Measurements from ENCODE around the gene RHOJ. TPM values are rescaled to one million over a fixed set of nuclear protein-coding genes. Genes with fewer than 3 reads are reported as not detected.
"Not testable (repeated sequence)": the region's sequence is repeated elsewhere in the genome, so short reads cannot be mapped to it uniquely, and the experiment has no call there.

Gene RHOJ
- total RNA-seq, 1 donor = 0.43 TPM

GRCh38 chr14:63297372-63298063 is 93.3 kb downstream of the RHOJ start:
- TF ChIP-seq CTCF (IDR thresholded peaks at IDR 0.05; ENCODE audit: insufficient read depth, low read depth, low read length) = no peak
- no peak overlapping the region for H3K4me3 ChIP-seq (ENCODE audit: low read depth, low read length)
- DNase-seq (ENCODE audit: low read depth) = no peak

GRCh38 chr14:63299351-63300110 is 95.3 kb downstream of the RHOJ start:
- no peak for DNase-seq (ENCODE audit: low read depth)
- no peak for TF ChIP-seq CTCF (IDR thresholded peaks at IDR 0.05; ENCODE audit: insufficient read depth, low read depth, low read length)

GRCh38 chr14:63300854-63301253 is 96.6 kb downstream of the RHOJ start:
- no peak for TF ChIP-seq CTCF (IDR thresholded peaks at IDR 0.05; ENCODE audit: insufficient read depth, low read depth, low read length)
- no peak for DNase-seq (ENCODE audit: low read depth)
- H3K4me3 ChIP-seq (ENCODE audit: low read depth, low read length) = no peak overlapping the region

More at GRCh38 chr14:63299351-63300110, 95.3 kb downstream of the RHOJ start:
- no peak overlapping the region for H3K4me3 ChIP-seq (ENCODE audit: low read depth, low read length)

- DNase-seq (ENCODE audit: low read depth) = no peak
- H3K4me3 ChIP-seq (ENCODE audit: low read depth, low read length) = no peak overlapping the region
- TF ChIP-seq CTCF (IDR thresholded peaks at IDR 0.05; ENCODE audit: insufficient read depth, low read depth, low read length) = no peak
Observed at GRCh38 chr14:63301891-63302534, 97.8 kb downstream of the RHOJ start.

GRCh38 chr14:63304429-63304828 is 100.2 kb downstream of the RHOJ start:
- DNase-seq (ENCODE audit: low read depth) = not testable (repeated sequence)

GRCh38 chr14:63308723-63309317 is 104.6 kb downstream of the RHOJ start:
- DNase-seq (ENCODE audit: low read depth) = peak; percentile 5
- H3K4me3 ChIP-seq (ENCODE audit: low read depth, low read length) = no peak overlapping the region
- peak; percentile 47 for TF ChIP-seq CTCF (IDR thresholded peaks at IDR 0.05; ENCODE audit: insufficient read depth, low read depth, low read length)

More at GRCh38 chr14:63304429-63304828, 100.2 kb downstream of the RHOJ start:
- H3K4me3 ChIP-seq (ENCODE audit: low read depth, low read length) = not testable (repeated sequence)

- no peak within 1 kb of the TSS for H3K4me3 ChIP-seq (ENCODE audit: low read depth, low read length)
- no peak for DNase-seq (ENCODE audit: low read depth)
- no peak for TF ChIP-seq CTCF (IDR thresholded peaks at IDR 0.05; ENCODE audit: insufficient read depth, low read depth, low read length)
Observed at GRCh38 chr14:63318835-63319234, 114.6 kb downstream of the RHOJ start, which contains the start of gene GPHB5. TSS of gene GPHB5 (minus strand) at chr14:63318935. CDS start at chr14:63317849, 1,086 bp downstream.

Data from fibroblast of villous mesenchyme (primary cell).